GM12878 (cell line): ENCODE data around the gene NCAM1. TPM values are rescaled to one million over a fixed set of nuclear protein-coding genes. Genes with fewer than 3 reads are reported as not detected.

Experiments
- ATAC-seq: fragments of 200-7000 bp; cut with Tn5 transposase; 3 replicates; pipeline ENCODE4 v1.9.1; 2020; ENCODE audit warnings: mild to moderate bottlenecking, moderate library complexity
- BruUV-seq: library from RNA; stranded (reverse); fragments of 400-500 nt; replicated peaks from 2 replicates; lab custom pipeline; 2021; lab: Mats Ljungman, UMichigan
- CTCF ChIA-PET: fragments of 300-600 bp; sonication (Branson Sonifier 250); formaldehyde crosslinking; extraction: SDS; loops from one replicate; lab custom pipeline; 2021; ENCODE audit warnings: inconsistent platforms; lab: Yijun Ruan, JAX
- POLR2A ChIA-PET: fragments of 350-600 bp; formaldehyde crosslinking; extraction: SDS; loops from one replicate; lab custom pipeline; 2021; ENCODE audit warnings: inconsistent platforms; lab: Charles Lee
- RAD21 ChIA-PET: fragments of 300-600 bp; sonication (Branson Sonifier 250); formaldehyde crosslinking; loops from one replicate; lab custom pipeline; 2023; ENCODE audit warnings: antibody characterized with exemption; ENCODE audit not compliant: unreplicated experiment; lab: Charles Lee
- SMC1A ChIA-PET: fragments of 300-600 bp; sonication (Branson Sonifier 250); formaldehyde crosslinking; loops from one replicate; lab custom pipeline; 2023; ENCODE audit not compliant: unreplicated experiment, uncharacterized antibody; lab: Charles Lee
- DNase-seq: peaks from one replicate; pipeline ENCODE4 v3.0.0-alpha.2; 2011; ENCODE audit warnings: low read depth, low spot score
- FAIRE-seq: peaks from 3 replicates; lab custom pipeline; 2011; peaks lifted over from hg19 to GRCh38; lab: Jason Lieb, UNC
- H2AFZ ChIP-seq: 2 replicates; pipeline ENCODE4 v1.6.0; 2011; ENCODE audit warnings: low read depth, low read length, control low read depth; ENCODE audit not compliant: control insufficient read depth
- H3K27ac ChIP-seq: 2 replicates; pipeline ENCODE4 v1.5.1; 2011; ENCODE audit warnings: control low read depth; ENCODE audit not compliant: control insufficient read depth, insufficient read depth
- H3K27me3 ChIP-seq, 2 experiments: replicated peaks in 1 of 2; 2 replicates each; pipeline versions ENCODE4 v1.6.0 to v1.6.1; 2011; ENCODE audit warnings: low read length in 1 of 2; ENCODE audit not compliant: control insufficient read depth in 2 of 2, insufficient read depth in 2 of 2
- H3K36me3 ChIP-seq, 2 experiments: 2 replicates each; pipeline ENCODE4 v1.5.1; 2011; ENCODE audit warnings: low read length in 1 of 2; ENCODE audit not compliant: control insufficient read depth in 2 of 2, insufficient read depth in 2 of 2
- H3K4me1 ChIP-seq: 2 replicates; pipeline ENCODE4 v1.6.1; 2011; ENCODE audit warnings: mild to moderate bottlenecking, low read length, moderate library complexity, mixed read lengths; ENCODE audit not compliant: control insufficient read depth, insufficient read depth
- H3K4me2 ChIP-seq: 2 replicates; pipeline ENCODE4 v1.6.0; 2011; ENCODE audit warnings: control low read depth; ENCODE audit not compliant: control insufficient read depth, insufficient read depth
- H3K4me3 ChIP-seq: fragments of 200-600 bp; sonication (generic); 2 replicates; pipeline ENCODE4 v1.5.1; 2016
- H3K79me2 ChIP-seq: 2 replicates; pipeline ENCODE4 v1.6.0; 2011; ENCODE audit warnings: low read length; ENCODE audit not compliant: control insufficient read depth, insufficient read depth
- H3K9ac ChIP-seq: 2 replicates; pipeline ENCODE4 v1.8.0; 2011; ENCODE audit warnings: low read length, control low read depth, mixed read lengths; ENCODE audit not compliant: control insufficient read depth, insufficient read depth
- H3K9me3 ChIP-seq: replicated peaks from 3 replicates; pipeline ENCODE4 v1.5.1; 2011; ENCODE audit warnings: mild to moderate bottlenecking, low read length; ENCODE audit not compliant: control insufficient read depth, insufficient read depth
- H4K20me1 ChIP-seq: 2 replicates; pipeline ENCODE4 v1.6.0; 2011; ENCODE audit not compliant: control insufficient read depth, insufficient read depth
- BCL3 ChIP-seq: IDR thresholded peaks from 2 replicates; pipeline ENCODE4 v1.6.1; 2011; ENCODE audit warnings: borderline replicate concordance, low read depth, mild to moderate bottlenecking, moderate library complexity, low read length; ENCODE audit not compliant: insufficient read depth, poor library complexity, severe bottlenecking
- BHLHE40 ChIP-seq, 2 experiments: fragments of 450-650 bp in 1 of 2; IDR thresholded peaks; 2 replicates each; pipeline ENCODE4 v1.6.1; 2011 to 2017; ENCODE audit warnings: low read depth in 2 of 2, borderline replicate concordance in 1 of 2, improper control_type of control experiment in 1 of 2, low read length in 1 of 2, mild to moderate bottlenecking in 1 of 2
- CREB1 ChIP-seq: IDR thresholded peaks from 2 replicates; pipeline ENCODE4 v1.6.1; 2012; ENCODE audit warnings: low read depth, mild to moderate bottlenecking, inconsistent platforms
- E2F4 ChIP-seq: IDR thresholded peaks from 2 replicates; pipeline ENCODE4 v1.6.1; 2012; ENCODE audit warnings: low read depth, low read length, improper control_type of control experiment
- EED ChIP-seq: sonication (generic); IDR thresholded peaks from 2 replicates; pipeline ENCODE4 v1.6.1; 2016; ENCODE audit warnings: antibody characterized with exemption, low read depth
- FOXK2 ChIP-seq: fragments of 450-650 bp; IDR thresholded peaks from 2 replicates; pipeline ENCODE4 v1.6.1; 2017; ENCODE audit warnings: mild to moderate bottlenecking, moderate library complexity
- HDAC6 ChIP-seq: fragments of 200-600 bp; sonication (generic); IDR thresholded peaks from one replicate; pipeline ENCODE4 v1.8.0; 2017; ENCODE audit warnings: antibody characterized with exemption; ENCODE audit not compliant: unreplicated experiment
- IKZF1 ChIP-seq: fragments of 450-650 bp; conservative IDR thresholded peaks from 2 replicates; pipeline ENCODE4 v1.6.1; 2017; ENCODE audit warnings: antibody characterized with exemption, mild to moderate bottlenecking
- PKNOX1 ChIP-seq: fragments of 450-650 bp; IDR thresholded peaks from 2 replicates; pipeline ENCODE4 v1.6.1; 2016; ENCODE audit warnings: mild to moderate bottlenecking
- PRDM15 ChIP-seq: fragments of 450-650 bp; formaldehyde crosslinking; IDR thresholded peaks from 2 replicates; pipeline ENCODE4 v1.4.0; 2020; ENCODE audit warnings: mild to moderate bottlenecking, moderate library complexity
- SIX5 ChIP-seq: IDR thresholded peaks from 2 replicates; pipeline ENCODE4 v1.6.1; 2011; ENCODE audit warnings: mild to moderate bottlenecking, low read depth, low read length, moderate library complexity; ENCODE audit not compliant: severe bottlenecking
- SMARCA5 ChIP-seq: fragments of 450-650 bp; IDR thresholded peaks from 2 replicates; pipeline ENCODE4 v1.6.1; 2017; ENCODE audit warnings: mild to moderate bottlenecking
- SPI1 ChIP-seq: IDR thresholded peaks from 2 replicates; pipeline ENCODE4 v1.6.1; 2011; ENCODE audit warnings: low read depth, mild to moderate bottlenecking, low read length, moderate library complexity, borderline replicate concordance; ENCODE audit not compliant: insufficient read depth
- USF2 ChIP-seq: IDR thresholded peaks from 2 replicates; pipeline ENCODE4 v1.6.1; 2011; ENCODE audit warnings: low read depth, low read length, improper control_type of control experiment, borderline replicate concordance
- YY1 ChIP-seq: IDR thresholded peaks from 2 replicates; pipeline ENCODE4 v1.6.1; 2011; ENCODE audit warnings: low read depth, mild to moderate bottlenecking, low read length
- WGBS: methylation state at CpG from one replicate; pipeline ENCODE4 v1.1.6; 2016; ENCODE audit warnings: low lambda C conversion rate; ENCODE audit not compliant: insufficient replicate concordance, insufficient coverage; ENCODE audit errors: missing lambda C conversion rate; 5-methylcytosine and 5-hydroxymethylcytosine counted together
- in situ Hi-C: fragments of 300-500 bp; cut with MboI; formaldehyde crosslinking; loops from 9 replicates; pipeline ENCODE4 v1.14.3; 2018; ENCODE audit warnings: mixed read lengths
- intact Hi-C: fragments of 100-400 bp; cut with micrococcal nuclease; formaldehyde crosslinking; loops from one replicate; pipeline ENCODE4 v1.14.2; 2022; ENCODE audit not compliant: unreplicated experiment
- polyA plus RNA-seq, 11 experiments: library from polyadenylated mRNA; depleted of rRNA in 4 of 11; unstranded in 6 of 11; stranded (reverse) in 5 of 11; fragments of >200 nt; fragmentation: Nextera tagmentation in 4 of 11; fragmentation: Illumina TruSeq in 1 of 11; extraction: Ambion mirVana in 4 of 11; extraction: Trizol in 1 of 11; gene quantifications; 1 replicate in 1 of 11; 2 replicates in 10 of 11; pipeline versions ENCODE4 v1.2.1 to v1.2.3, GENCODE V29; 2011 to 2016; ENCODE audit warnings: inconsistent platforms in 2 of 11, missing spikeins in 2 of 11, low read depth in 1 of 11
- total RNA-seq, 4 experiments: library from RNA; depleted of rRNA in 3 of 4; stranded (reverse); fragments of >200 nt in 3 of 4; fragmentation: Illumina TruSeq in 1 of 4; extraction: Trizol in 1 of 4; gene quantifications; 2 replicates each; pipeline versions ENCODE4 v1.2.1 to v1.2.3, GENCODE V29; 2013 to 2021

Gene NCAM1
- total and polyA plus RNA-seq, 10 of the 15 experiments (the other 5 are each of a cell fraction or from before 2014, with no cell fraction given): 0.10 to 0.23 (median 0.11) TPM; not detected in 7

- ATAC-seq: no peak
- in situ Hi-C loops (no loop called here), intact Hi-C loops (no loop called here)
- Histone ChIP-seq H3K9me3 (no peaks in the 10 kb centered on the region), H3K27me3 (no peaks in the 10 kb centered on the region; a peak in 1 of 4 replicates), H4K20me1 (no peaks in the 10 kb centered on the region), H3K4me2 (no peak overlapping the region), H2AFZ (no peak overlapping the region), H3K27ac (no peak overlapping the region), H3K36me3 (no peaks in the 10 kb centered on the region), H3K79me2 (no peaks in the 10 kb centered on the region), H3K9ac (no peak overlapping the region), H3K4me1 (no peaks in the 10 kb centered on the region), H3K4me3 (no peak overlapping the region)
- 55% methylated on average over 5 of the region's 5 CpGs for WGBS
- SMC1A ChIA-PET: interaction anchor here (2.0 kb wide), 1 partner anchor 12 kb away, joined by 8 read pairs; no protein-coding TSS in a partner anchor
- FAIRE-seq: no peak
- CTCF ChIA-PET: no interaction called here
- RAD21 ChIA-PET: interaction anchor here (0.6 kb wide), 1 partner anchor 757 kb away, joined by 3 read pairs; no protein-coding TSS in a partner anchor
- TF ChIP-seq SMARCA5 (no peak), CREB1 (no peak), SIX5 (no peak), YY1 (no peak), USF2 (no peak), BCL3 (no peak), SPI1 (no peak), E2F4 (no peak), PKNOX1 (no peak), PRDM15 (CRISPR knock-in tag) (no peak), IKZF1 (no peak), BHLHE40 (IDR thresholded peaks at IDR 0.05; ENCODE audit: borderline replicate concordance in 1 of 2, low read depth in 2 of 2, low read length in 1 of 2) (no peak), EED (no peak), FOXK2 (no peak), HDAC6 (no peak)
- BruUV-seq: no TSS peak
- DNase-seq: no peak
- POLR2A ChIA-PET: no interaction called here
Observed at GRCh38 chr11:113277907-113278306, 316.7 kb downstream of the NCAM1 start.
